ENCODE results near the gene MTOR. TPM values are rescaled to one million over a fixed set of nuclear protein-coding genes. Genes with fewer than 3 reads are reported as not detected.

MTOR gene
- total and polyA plus RNA-seq, 2 donors (not counting 3 experiments of a cell fraction or from before 2014, with no cell fraction given): 33.5 to 50.4 TPM

GRCh38 chr1:11295905-11296304 is 33.6 kb upstream of the MTOR start:
- Histone ChIP-seq H3K9me1 (replicated peaks; ENCODE audit: control insufficient read depth, extremely low read depth, insufficient read depth, low read length) (no peaks in the 10 kb centered on the region), H3K4me1 (ENCODE audit: control insufficient read depth, extremely low read depth, insufficient read depth, low read length) (no peaks in the 10 kb centered on the region), H3K9ac (replicated peaks; ENCODE audit: extremely low read depth, insufficient read depth, low read length) (no peak overlapping the region), H3K4me3 (replicated peaks in 1 of 3; ENCODE audit: insufficient read depth in 1 of 3, low read depth in 1 of 3, low read length in 3 of 3) (no peak overlapping the region), H4K20me1 (replicated peaks; ENCODE audit: control insufficient read depth, extremely low read depth, insufficient read depth, low read length) (no peaks in the 10 kb centered on the region), H3K79me2 (ENCODE audit: control insufficient read depth, insufficient read depth, low read length) (no peaks in the 10 kb centered on the region), H3K4me2 (ENCODE audit: insufficient read depth, low read length) (no peak overlapping the region), H3K36me3 (ENCODE audit: control insufficient read depth in 2 of 2, extremely low read depth in 1 of 2, insufficient read depth in 2 of 2, low read length in 2 of 2) (no peaks in the 10 kb centered on the region), H3K27ac (ENCODE audit: insufficient read depth, low read depth, low read length) (no peak overlapping the region), H2AFZ (ENCODE audit: low read depth, low read length) (no peak overlapping the region), H3K27me3 (ENCODE audit: control insufficient read depth in 2 of 2, insufficient read depth in 2 of 2, low read length in 2 of 2) (no peaks in the 10 kb centered on the region), H3K9me3 (replicated peaks; ENCODE audit: control insufficient read depth, insufficient read depth, low read length) (no peaks in the 10 kb centered on the region)
- ChIA-PET POLR2A (no interaction called here), CTCF (interaction anchor here (0.6 to 1.3 kb wide), 3 partner anchors 21 to 345 kb away, joined by 3 read pairs; partner anchors contain the start of gene UBIAD1)
- FAIRE-seq: no peak
- intact Hi-C loops (cut with micrococcal nuclease): no loop called here
- dilution Hi-C loops (cut with MboI; ENCODE audit: extremely low pct_ligation_motif_present, low sequenced_read_pairs): no loop called here
- TF ChIP-seq FOS (IDR thresholded peaks at IDR 0.05; ENCODE audit: borderline replicate concordance, insufficient read depth, low read length) (no peak), JUN (IDR thresholded peaks at IDR 0.05; ENCODE audit: borderline replicate concordance, insufficient read depth, insufficient read length, low read depth) (no peak), MYC (IDR thresholded peaks at IDR 0.05; ENCODE audit: low read depth, low read length) (no peak), POLR2A (IDR thresholded peaks at IDR 0.05; ENCODE audit: low read depth, low read length) (no peak), GATA2 (IDR thresholded peaks at IDR 0.05; ENCODE audit: insufficient read depth, insufficient read length, low read depth, low read length) (no peak), EZH2 (IDR thresholded peaks at IDR 0.05; ENCODE audit: borderline replicate concordance, low read depth, low read length, severe bottlenecking) (no peak), CTCF (IDR thresholded peaks at IDR 0.05; ENCODE audit: extremely low read depth in 1 of 2, insufficient read depth in 1 of 2, low read depth in 1 of 2, low read length in 2 of 2) (no peak), POLR2AphosphoS5 (IDR thresholded peaks at IDR 0.05; ENCODE audit: insufficient read depth, low read depth, low read length) (no peak), MAX (IDR thresholded peaks at IDR 0.05; ENCODE audit: insufficient read depth, insufficient read length) (no peak)
- no peak for DNase-seq (ENCODE audit: low read depth, low spot score)
- BruUV-seq (replicated peaks): no TSS peak

Measured in endothelial cell of umbilical vein (primary cell).